Stimulated activated CD4-positive, alpha-beta T cell treated with anti-CD3 and anti-CD28 coated beads, Interleukin-1b, Interleukin-23, amount 100 ng/mL, for 48 hours (primary cell): ENCODE results near the gene BCAT1.
A peak's percentile ranks its signal among the peaks of the same experiment; 100 is the strongest.
"Not testable (repeated sequence)": the region's sequence is repeated elsewhere in the genome, so short reads cannot be mapped to it uniquely, and the experiment has no call there.

Experiments used
- DNase-seq: peaks from one replicate; pipeline ENCODE4 v3.0.0-alpha.2; 2020

BCAT1 gene

GRCh38 chr12:24948757-24949722 lies at the start of gene BCAT1:
TSS of gene BCAT1 (minus strand) at chr12:24949101. CDS start at chr12:24948932, 169 bp downstream.
- DNase-seq: peak; percentile 51

DNA sequence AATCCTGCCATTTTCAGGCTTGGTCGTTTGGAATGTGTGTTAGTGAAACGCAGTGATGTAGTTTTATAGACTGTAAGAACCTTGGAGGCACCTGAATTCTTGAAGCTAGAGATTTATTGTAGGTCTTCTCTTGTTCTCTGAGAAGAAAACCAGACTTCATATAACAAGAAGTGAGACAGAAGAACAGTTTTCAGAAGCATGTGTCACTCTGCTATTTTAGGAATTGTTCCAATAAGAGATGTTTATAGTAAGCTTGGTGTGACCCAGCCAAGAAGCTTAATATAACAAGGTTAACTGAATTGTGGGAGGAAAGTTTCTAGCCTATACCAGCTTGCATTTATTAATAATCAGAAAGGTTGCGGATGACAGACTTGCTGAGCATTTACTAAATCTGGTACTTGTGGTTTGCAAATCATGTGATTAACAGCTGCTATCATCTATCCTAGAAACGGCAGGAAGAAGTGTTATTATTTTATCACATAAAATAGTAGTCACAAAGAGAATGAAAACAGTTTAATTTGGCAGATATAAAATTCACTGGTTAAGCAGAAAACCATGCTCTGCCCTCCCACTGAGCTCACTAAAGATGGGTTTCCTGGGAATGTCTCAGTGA lies 49.2 kb upstream of the BCAT1 start:
- DNase-seq: no peak

DNA sequence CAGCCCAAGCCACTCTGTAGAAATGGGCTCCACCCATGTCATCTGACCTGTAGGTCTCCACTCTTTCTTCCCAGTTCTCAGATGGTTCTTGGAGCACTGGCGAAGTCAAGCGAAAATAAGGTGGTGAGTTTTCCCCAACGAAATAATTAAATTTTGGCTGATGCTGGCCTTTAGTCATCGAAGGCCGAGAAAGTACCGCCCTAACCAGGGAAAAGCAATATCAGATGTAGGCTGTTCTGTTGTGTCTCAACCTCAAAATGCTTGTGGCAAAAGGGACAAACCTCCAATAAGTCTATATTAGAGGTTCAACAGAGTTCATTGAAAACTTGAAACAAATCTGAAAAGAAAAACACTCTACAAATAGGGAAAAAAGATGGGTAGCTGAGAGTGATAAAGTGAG lies 48.6 kb upstream of the BCAT1 start:
- no peak for DNase-seq

DNA sequence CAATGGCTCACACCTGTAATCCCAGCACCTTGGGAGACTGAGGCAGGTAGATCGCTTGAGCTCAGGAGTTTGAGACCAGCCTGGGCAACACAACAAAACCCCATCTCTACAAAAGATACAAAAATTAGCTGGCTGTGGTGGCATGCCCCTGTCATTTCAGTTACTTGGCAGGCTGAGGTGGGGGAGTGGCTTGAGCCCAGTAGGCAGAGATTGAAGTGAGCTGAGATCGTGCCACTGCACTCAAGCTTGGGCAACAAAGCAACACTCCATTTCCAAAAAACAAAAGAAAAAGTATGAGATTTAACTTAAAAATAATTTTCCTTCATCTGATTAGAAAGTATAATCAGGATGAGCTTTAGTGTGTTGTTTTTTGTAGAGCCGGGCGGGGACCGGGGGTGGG lies 47.9 kb upstream of the BCAT1 start:
- no peak for DNase-seq

DNA sequence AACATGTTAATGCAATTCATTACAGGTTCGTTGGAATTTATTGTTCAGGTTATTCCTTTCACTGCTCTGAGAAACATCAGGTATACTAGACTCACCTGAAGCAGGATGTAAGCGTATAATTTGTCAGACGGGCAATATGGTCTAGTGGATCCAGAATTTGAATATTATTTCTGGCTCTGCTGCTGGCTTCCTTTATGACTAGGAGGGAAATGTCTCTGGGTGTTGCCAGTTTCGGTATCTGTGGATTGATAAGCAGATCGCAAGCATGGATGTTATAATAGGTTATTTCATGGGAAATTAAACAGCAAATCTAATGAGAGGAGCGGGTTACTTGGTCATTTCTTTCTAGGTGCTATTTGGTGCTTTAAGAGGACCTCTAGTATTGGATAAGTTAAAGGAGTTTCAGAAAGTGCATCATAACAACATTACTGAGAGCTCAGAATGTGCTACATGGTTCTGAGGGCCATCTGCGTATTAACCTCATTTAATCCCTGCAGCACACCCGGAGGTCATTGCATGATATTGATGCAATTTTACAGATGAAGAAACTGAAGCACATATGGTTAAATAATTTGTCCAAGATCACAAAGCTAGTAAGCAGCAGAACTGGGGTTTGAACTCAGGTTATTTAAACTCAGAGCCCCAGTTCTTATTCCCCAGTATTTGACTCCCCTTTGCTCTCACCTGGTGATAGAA lies 47.3 kb upstream of the BCAT1 start:
- no peak for DNase-seq

DNA sequence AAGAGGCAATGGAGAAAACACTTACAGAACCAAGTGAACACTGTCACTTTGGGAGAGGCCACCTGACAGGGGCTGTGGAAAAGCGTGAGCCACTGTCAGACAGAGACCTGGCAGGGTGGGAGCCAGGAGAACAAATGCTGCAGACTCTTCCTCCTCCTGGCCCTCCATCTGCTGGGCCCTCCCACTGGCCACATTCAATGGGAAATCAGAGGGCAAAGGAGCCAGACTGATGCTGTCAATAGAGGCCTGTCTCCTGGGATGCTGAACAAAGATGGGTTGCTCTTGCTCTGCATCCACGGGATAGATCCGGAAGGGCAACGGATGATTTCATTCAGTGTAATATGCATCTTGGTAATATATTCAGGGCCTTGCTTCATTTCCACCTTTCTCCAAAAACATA lies 44.9 kb upstream of the BCAT1 start:
- DNase-seq: no peak

DNA sequence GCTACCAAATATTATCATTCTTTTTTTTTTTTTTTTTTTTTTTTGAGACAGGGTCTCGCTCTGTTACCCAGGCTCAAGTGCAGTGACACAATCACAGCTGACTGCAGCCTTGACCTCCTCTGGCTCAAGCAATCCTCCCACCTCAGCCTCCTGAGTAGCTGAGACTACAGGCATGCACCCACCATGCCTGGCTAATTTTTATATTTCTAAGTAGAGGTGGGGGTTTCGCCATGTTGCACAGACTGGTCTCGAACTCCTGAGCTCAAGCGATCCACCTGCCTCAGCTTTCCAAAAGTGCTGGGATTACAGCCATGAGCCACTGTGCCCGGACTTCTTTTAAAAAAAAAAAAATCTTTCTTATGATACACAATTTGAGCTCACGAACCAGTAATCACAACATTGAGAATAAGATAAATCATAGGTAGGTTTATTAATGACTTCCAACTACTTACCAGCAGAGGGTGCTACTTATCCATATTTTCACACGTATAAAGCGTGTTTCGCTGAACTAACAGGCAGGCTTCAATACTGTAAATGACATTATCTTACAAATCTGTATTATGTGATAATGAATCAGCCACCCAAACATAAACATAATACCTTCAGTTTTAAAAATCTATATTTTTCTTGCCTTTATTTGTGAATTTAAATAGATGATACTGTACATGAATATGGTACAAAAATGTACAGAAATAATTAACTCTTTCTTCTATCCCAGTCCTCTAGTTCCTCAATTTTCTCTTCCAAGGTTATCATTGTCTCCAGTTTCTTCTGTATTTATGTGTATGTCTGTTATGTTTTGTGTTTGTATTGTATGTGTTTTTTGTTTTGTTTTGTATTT lies 42.5 kb upstream of the BCAT1 start:
- no peak for DNase-seq

GRCh38 chr12:24989216-24989615 lies 40.3 kb upstream of the BCAT1 start:
- no peak for DNase-seq

DNA sequence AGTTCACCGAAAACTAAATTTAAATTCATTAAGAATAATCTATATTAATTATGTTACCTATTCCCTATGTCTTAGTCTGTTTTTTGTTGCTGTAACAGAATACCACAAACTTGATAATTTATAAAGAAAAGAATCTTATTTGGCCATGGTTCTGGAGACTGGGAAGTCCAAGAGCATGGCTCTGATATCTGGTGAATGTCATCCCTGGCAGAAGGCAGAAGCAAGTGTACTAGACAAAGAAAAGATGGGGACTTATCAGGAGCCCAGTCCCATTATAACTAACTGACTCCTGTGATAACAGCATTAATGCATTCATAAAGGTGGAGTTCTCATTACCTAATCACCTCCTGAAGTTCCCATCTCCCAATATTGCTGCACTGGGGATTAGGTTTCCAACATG lies 33.3 kb upstream of the BCAT1 start:
- DNase-seq: no peak

- DNase-seq: no peak
Observed at GRCh38 chr12:24979976-24980730, 31.3 kb upstream of the BCAT1 start.

- no peak for DNase-seq
Observed at GRCh38 chr12:24979329-24979728, 30.4 kb upstream of the BCAT1 start.

DNA sequence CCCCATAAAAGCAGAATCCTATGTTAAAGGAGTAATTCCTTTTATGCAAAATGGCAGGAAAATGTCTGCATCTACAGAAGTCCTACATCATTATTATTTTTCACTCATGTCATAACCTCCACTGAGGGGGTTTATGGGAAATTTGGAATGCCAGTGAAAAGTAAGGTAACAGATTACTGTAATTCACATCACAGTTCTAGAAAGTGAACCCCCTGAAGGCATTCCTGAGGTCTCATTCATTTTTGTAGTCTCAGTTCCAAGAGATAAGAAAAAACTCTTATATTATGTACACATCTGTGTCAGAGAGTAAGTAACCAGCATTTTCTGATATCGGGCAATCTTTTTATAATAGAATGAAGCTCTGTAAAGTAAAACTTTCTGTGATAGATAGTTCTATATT lies 28.8 kb upstream of the BCAT1 start:
- no peak for DNase-seq

DNA sequence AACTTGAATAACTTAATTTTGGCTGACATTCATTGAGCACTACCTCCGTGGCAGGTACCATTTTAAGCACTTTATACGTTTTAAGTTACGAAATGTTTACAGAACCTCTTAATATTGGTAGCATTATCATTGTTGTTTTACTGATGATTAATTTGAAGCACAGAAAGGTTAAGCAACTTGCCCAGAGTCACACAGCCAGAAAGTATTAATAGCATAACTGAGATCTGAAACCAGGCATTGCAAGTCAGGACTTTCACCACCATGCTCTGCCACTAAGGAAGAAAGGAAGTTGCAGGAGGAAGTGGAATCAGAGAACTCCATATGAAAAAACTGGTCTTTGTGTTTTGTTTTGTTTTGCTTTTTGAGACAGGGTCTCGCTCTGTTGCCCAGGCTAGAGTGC lies 28.2 kb upstream of the BCAT1 start:
- DNase-seq: no peak

DNA sequence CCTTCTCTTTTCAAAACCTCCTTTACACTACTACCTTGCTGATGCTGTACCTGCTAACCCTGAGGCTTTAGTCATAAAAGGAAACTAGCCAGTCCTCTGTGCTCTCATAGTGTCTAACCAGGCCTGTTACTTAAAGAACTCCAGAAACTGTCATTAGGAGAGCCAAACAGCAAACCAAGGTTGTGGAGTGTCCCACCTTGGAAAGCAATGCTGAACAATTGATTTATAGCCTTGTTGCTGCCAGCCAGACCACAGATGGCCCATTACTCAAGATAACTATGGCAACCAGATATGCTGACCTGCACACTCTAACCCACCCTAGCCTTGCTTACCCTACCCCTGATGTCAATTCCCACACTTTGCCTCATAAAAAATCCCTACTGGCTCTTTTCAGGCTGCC lies 26.5 kb upstream of the BCAT1 start:
- DNase-seq: no peak

- no peak for DNase-seq
Observed at GRCh38 chr12:24974216-24974615, 25.3 kb upstream of the BCAT1 start.

GRCh38 chr12:24972078-24972477 lies 23.2 kb upstream of the BCAT1 start:
- no peak for DNase-seq

DNA sequence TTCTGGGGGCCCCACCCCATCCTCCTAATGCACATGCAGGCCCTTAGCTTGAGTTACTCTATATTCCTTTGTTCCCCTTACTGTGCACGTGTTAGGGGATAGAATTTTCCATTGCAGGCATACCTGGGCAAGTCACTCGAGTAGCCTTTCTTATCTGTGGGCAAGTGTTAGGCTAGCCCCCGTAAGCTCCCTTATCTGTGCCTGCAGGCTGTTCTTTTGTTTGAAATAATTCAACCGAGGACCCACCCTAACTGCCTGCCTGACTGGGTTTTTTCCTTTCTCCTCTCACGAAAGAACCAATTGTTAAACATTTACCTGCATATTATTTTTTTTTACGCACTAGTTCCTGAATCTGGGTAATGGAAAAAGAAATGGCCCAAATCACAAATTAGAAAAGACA lies 21.3 kb upstream of the BCAT1 start:
- no peak for DNase-seq

DNA sequence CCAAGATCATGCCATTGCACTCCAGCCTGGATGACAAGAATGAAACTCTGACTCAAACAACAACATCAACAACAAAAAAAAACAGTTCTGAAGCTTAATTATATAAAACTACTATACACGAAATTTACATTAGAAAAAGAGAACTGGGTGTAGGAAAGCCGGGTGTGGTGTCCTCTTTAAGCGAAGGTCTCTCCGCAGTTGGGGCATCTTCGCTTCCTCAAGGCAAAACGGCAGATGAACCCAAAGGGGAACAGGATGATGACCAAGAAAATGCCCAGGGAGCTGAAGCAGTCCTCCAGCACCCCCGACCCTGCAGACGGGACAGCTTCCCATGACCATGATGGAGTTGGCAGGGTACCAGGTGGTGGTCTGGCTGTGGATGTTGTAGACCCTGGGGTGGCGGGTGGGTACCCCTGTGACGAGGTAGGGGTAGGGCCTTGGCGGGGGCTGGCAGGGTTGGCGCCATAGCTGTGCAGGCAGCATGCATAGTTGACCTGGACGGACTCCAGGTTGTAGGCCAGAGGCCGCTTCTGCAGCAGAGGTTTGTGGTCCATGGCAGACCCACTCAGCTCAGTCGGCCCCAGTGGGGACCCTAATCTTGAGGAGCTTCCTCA lies 18.2 kb upstream of the BCAT1 start:
- DNase-seq: no peak

DNA sequence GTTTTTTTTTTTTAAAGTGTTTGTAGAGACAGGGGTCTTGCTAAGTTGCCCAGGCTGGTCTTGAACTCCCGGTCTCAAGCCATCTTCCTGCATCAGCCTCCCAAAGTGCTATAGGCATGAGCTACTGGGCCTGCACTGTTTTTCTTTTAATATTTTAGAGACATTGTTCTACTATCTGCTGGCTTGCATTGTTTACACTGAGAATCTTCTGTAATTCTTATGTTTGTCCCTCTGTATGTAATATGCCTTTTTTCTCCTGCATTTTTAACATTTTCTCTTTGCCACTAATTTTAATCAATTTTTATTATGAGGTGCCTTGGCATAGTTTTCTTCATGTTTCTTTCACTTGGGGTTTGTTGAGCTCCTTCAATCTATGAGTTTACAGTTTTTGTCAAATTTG lies 15.4 kb upstream of the BCAT1 start:
- no peak for DNase-seq

DNA sequence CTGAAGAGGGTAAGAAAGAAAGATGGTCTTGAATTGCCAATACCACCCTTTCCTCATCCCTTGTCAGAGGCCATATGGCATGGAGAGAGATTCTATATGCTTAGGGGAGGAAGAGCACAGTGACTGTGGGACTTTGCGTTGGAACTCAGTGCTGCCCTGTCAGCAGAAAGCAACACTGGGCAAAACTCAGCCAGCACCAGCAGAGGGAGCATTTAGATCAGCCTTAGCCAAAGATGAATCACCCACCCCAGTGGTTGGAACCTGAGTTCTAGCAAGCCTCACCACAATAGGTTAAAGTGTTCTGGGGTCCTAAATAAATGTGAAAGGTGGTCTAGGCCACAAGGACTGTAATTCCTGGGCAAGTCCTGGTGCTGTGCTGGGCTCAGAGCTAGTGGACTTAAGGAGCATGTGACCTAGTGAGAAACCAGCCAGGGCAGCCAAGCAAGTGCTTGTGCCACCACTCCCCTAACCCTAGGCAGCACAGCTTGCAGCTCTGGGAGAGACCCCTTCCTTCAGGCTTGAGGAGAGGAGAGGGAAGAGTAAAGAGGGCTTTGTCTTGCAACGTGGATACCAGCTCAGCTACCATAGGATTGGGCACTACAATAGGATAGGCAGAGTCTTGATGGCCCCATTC lies 11.4 kb upstream of the BCAT1 start:
- DNase-seq: peak; percentile 51

DNA sequence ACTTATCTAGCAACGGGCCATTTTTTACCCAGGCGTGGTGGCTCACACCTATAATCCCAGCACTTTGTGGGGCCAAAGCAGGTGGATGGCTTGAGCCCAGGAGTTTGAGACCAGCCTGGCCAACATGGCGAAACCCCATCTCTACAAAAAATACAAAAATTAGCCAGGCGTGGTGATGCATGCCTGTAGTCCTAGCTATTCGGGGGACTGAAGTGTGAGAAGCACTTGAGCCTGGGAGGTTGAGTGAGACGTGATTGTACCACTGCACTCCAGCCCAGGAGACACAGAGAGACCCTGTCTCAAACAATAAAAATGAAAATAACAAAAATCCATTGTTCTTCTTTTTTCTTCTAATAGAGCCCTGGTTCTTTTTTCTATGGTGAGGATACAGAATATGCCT lies 7.5 kb upstream of the BCAT1 start:
- not testable (repeated sequence) for DNase-seq
